ENCODE data around the gene TPH2.

- TF ChIP-seq CTCF (IDR thresholded peaks at IDR 0.05) (no peak), ATF6 (CRISPR knock-in tag; IDR thresholded peaks at IDR 0.05) (no peak), ETV6 (CRISPR knock-in tag; IDR thresholded peaks at IDR 0.05) (no peak), GABPB1 (CRISPR knock-in tag; IDR thresholded peaks at IDR 0.05) (no peak), ZNF281 (CRISPR knock-in tag; IDR thresholded peaks at IDR 0.05) (no peak), TP53 (CRISPR knock-in tag; IDR thresholded peaks at IDR 0.05) (no peak), FOXJ3 (CRISPR knock-in tag; IDR thresholded peaks at IDR 0.05; ENCODE audit: borderline replicate concordance) (no peak), ATF2 (CRISPR knock-in tag; IDR thresholded peaks at IDR 0.05; ENCODE audit: borderline replicate concordance, low read depth) (no peak), AFF4 (CRISPR knock-in tag; IDR thresholded peaks at IDR 0.05; ENCODE audit: borderline replicate concordance) (no peak), NFE2L1 (CRISPR knock-in tag; IDR thresholded peaks at IDR 0.05) (no peak), HMGXB4 (CRISPR knock-in tag; IDR thresholded peaks at IDR 0.05) (no peak), ZNF317 (CRISPR knock-in tag; IDR thresholded peaks at IDR 0.05; ENCODE audit: borderline replicate concordance, low read depth) (no peak), NFYB (CRISPR knock-in tag; conservative IDR thresholded peaks at IDR 0.05; ENCODE audit: low read depth) (no peak), ESRRA (CRISPR knock-in tag; IDR thresholded peaks at IDR 0.05; ENCODE audit: borderline replicate concordance) (no peak)
Observed at GRCh38 chr12:72076558-72076915, 137.9 kb downstream of the TPH2 start.

All from WTC11 (cell line).